A549 (cell line): Measurements from ENCODE around the gene BBX. TPM values are rescaled to one million over a fixed set of nuclear protein-coding genes. Genes with fewer than 3 reads are reported as not detected.

Source experiments
- ATAC-seq, 2 experiments: fragments of 200-7000 bp in 1 of 2; fragments of >200 bp in 1 of 2; cut with Nextera tagmentation in 1 of 2; cut with Tn5 transposase in 1 of 2; 3 replicates each; pipeline versions ENCODE4 v1.8.0 to v1.9.1; 2018 to 2020; ENCODE audit warnings: mild to moderate bottlenecking in 1 of 2, moderate library complexity in 1 of 2
- CTCF ChIA-PET: fragments of 300-600 bp; sonication (Branson Sonifier 250); formaldehyde crosslinking; extraction: SDS; loops from one replicate; lab custom pipeline; 2021; ENCODE audit warnings: antibody characterized with exemption, inconsistent platforms; lab: Yijun Ruan, JAX
- POLR2A ChIA-PET: fragments of 350-600 bp; formaldehyde crosslinking; extraction: SDS; loops from one replicate; lab custom pipeline; 2021; ENCODE audit warnings: antibody characterized with exemption, inconsistent platforms; lab: Yijun Ruan, JAX
- DNase-seq, 2 experiments: peaks; one replicate each; pipeline versions ENCODE4 v3.0.0 to v3.0.0-alpha.2; 2011 to 2016; ENCODE audit warnings: low read depth in 1 of 2, low spot score in 1 of 2
- FAIRE-seq: peaks from 2 replicates; lab custom pipeline; 2011; peaks lifted over from hg19 to GRCh38; lab: Jason Lieb, UNC
- H3K27ac ChIP-seq, 2 experiments: fragments of >200 bp; sonication (Bioruptor Twin); formaldehyde crosslinking; 3 replicates each; pipeline ENCODE4 v1.5.1; 2016 to 2017
- H3K4me1 ChIP-seq: fragments of >200 bp; sonication (Bioruptor Twin); formaldehyde crosslinking; 3 replicates; pipeline ENCODE4 v1.6.1; 2016
- H3K4me2 ChIP-seq: fragments of >200 bp; sonication (Bioruptor Twin); formaldehyde crosslinking; 3 replicates; pipeline ENCODE4 v1.6.1; 2016
- H3K4me3 ChIP-seq: fragments of >200 bp; sonication (Bioruptor Twin); formaldehyde crosslinking; 3 replicates; pipeline ENCODE4 v1.5.1; 2016
- H3K9me3 ChIP-seq: fragments of >200 bp; sonication (Bioruptor Twin); formaldehyde crosslinking; 3 replicates; pipeline ENCODE4 v1.6.1; 2016
- CBX2 ChIP-seq: fragments of 200-600 bp; sonication (generic); IDR thresholded peaks from 2 replicates; pipeline ENCODE4 v1.6.1; 2016; ENCODE audit warnings: low read depth, mild to moderate bottlenecking, borderline replicate concordance
- CHD4 ChIP-seq: fragments of 200-600 bp; sonication (generic); IDR thresholded peaks from 2 replicates; pipeline ENCODE4 v1.6.1; 2016; ENCODE audit warnings: antibody characterized with exemption, mild to moderate bottlenecking, borderline replicate concordance
- EHF ChIP-seq: fragments of 250-450 bp; sonication (Bioruptor Pico); IDR thresholded peaks from 2 replicates; pipeline ENCODE4 v1.5.0; 2020; ENCODE audit warnings: mild to moderate bottlenecking
- EHMT2 ChIP-seq: fragments of 200-600 bp; sonication (generic); IDR thresholded peaks from 2 replicates; pipeline ENCODE4 v1.6.1; 2016; ENCODE audit warnings: antibody characterized with exemption, low read depth, mild to moderate bottlenecking, moderate library complexity
- ESRRA ChIP-seq: fragments of 150-350 bp; IDR thresholded peaks from 2 replicates; pipeline ENCODE4 v1.6.1; 2014; ENCODE audit warnings: mild to moderate bottlenecking, low read length, borderline replicate concordance
- FOXS1 ChIP-seq: fragments of 250-450 bp; sonication (Bioruptor Pico); IDR thresholded peaks from 2 replicates; pipeline ENCODE4 v1.5.0; 2020; ENCODE audit warnings: mild to moderate bottlenecking, moderate library complexity
- KDM1A ChIP-seq: fragments of 200-600 bp; sonication (generic); IDR thresholded peaks from 2 replicates; pipeline ENCODE4 v1.6.1; 2016; ENCODE audit warnings: low read depth, mild to moderate bottlenecking
- MAFK ChIP-seq: fragments of 450-650 bp; IDR thresholded peaks from 2 replicates; pipeline ENCODE4 v1.6.1; 2014; ENCODE audit not compliant: partially characterized antibody
- SMC3 ChIP-seq: fragments of >200 bp; sonication (Bioruptor Twin); formaldehyde crosslinking; IDR thresholded peaks from 3 replicates; pipeline ENCODE4 v1.6.1; 2018; ENCODE audit warnings: inconsistent platforms
- ZC3H11A ChIP-seq: fragments of 450-650 bp; IDR thresholded peaks from 2 replicates; pipeline ENCODE4 v1.6.1; 2014; ENCODE audit warnings: antibody characterized with exemption, mild to moderate bottlenecking
- ZFP36 ChIP-seq: fragments of 450-650 bp; IDR thresholded peaks from 2 replicates; pipeline ENCODE4 v1.6.1; 2014; ENCODE audit warnings: borderline replicate concordance; ENCODE audit not compliant: partially characterized antibody
- WGBS: methylation state at CpG from one replicate; pipeline ENCODE4 v1.1.6; 2017; ENCODE audit errors: missing lambda C conversion rate; 5-methylcytosine and 5-hydroxymethylcytosine counted together
- polyA plus RNA-seq, 4 experiments: library from polyadenylated mRNA; depleted of rRNA in 3 of 4; stranded (reverse); fragments of >200 nt; fragmentation: RNase III in 1 of 4; extraction: RNeasy Plus Mini Kit Qiagen cat#74134 plus additional on column Dnase treatment in 1 of 4; gene quantifications; 2 replicates in 3 of 4; 3 replicates in 1 of 4; pipeline ENCODE4 v1.2.3, GENCODE V29; 2011 to 2017
- TF ChIP-seq, protein P1 (sequence below): fragments of >200 bp; sonication (Bioruptor Twin); formaldehyde crosslinking; IDR thresholded peaks from 3 replicates; pipeline ENCODE4 v1.5.1; 2016
- TF ChIP-seq, protein P2 (sequence below): fragments of 450-650 bp; IDR thresholded peaks from 2 replicates; pipeline ENCODE4 v1.6.1; 2014; ENCODE audit warnings: antibody characterized with exemption
- TF ChIP-seq, protein P3 (sequence below): IDR thresholded peaks from 2 replicates; pipeline ENCODE4 v1.6.1; 2012
- TF ChIP-seq, protein P4 (sequence below): IDR thresholded peaks from 2 replicates; pipeline ENCODE4 v1.6.1; 2012

BBX gene
- polyA plus RNA-seq, 2 of the 4 experiments (the other 2 are of a cell fraction): 16.7 to 62.8 TPM

DNA sequence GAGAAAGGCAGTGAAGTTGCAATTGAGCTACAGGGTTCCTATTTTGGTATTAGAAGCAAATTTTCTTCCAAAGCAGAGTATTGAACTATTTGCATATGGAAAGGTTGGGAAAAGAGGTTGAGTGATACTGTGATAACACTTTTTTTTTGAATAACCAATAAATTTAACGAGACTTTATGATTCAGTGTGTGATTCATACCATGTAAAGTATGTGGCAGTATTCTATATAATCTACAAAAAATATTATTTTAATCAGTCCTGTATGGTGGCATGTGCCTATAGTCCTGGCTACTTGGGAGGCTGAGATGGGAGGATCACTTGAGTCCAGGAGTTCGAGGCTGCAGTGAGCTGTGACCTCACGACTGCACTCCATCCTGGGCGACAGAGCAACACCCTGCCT, 206.9 kb downstream of the BBX start (continued):
- no peak for TF ChIP-seq FOXS1
- TF ChIP-seq, protein P1, sequence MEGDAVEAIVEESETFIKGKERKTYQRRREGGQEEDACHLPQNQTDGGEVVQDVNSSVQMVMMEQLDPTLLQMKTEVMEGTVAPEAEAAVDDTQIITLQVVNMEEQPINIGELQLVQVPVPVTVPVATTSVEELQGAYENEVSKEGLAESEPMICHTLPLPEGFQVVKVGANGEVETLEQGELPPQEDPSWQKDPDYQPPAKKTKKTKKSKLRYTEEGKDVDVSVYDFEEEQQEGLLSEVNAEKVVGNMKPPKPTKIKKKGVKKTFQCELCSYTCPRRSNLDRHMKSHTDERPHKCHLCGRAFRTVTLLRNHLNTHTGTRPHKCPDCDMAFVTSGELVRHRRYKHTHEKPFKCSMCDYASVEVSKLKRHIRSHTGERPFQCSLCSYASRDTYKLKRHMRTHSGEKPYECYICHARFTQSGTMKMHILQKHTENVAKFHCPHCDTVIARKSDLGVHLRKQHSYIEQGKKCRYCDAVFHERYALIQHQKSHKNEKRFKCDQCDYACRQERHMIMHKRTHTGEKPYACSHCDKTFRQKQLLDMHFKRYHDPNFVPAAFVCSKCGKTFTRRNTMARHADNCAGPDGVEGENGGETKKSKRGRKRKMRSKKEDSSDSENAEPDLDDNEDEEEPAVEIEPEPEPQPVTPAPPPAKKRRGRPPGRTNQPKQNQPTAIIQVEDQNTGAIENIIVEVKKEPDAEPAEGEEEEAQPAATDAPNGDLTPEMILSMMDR: no peak
- TF ChIP-seq, protein P2, sequence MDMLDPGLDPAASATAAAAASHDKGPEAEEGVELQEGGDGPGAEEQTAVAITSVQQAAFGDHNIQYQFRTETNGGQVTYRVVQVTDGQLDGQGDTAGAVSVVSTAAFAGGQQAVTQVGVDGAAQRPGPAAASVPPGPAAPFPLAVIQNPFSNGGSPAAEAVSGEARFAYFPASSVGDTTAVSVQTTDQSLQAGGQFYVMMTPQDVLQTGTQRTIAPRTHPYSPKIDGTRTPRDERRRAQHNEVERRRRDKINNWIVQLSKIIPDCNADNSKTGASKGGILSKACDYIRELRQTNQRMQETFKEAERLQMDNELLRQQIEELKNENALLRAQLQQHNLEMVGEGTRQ: no peak
- TF ChIP-seq KDM1A: no peak
- no peak for TF ChIP-seq SMC3

DNA sequence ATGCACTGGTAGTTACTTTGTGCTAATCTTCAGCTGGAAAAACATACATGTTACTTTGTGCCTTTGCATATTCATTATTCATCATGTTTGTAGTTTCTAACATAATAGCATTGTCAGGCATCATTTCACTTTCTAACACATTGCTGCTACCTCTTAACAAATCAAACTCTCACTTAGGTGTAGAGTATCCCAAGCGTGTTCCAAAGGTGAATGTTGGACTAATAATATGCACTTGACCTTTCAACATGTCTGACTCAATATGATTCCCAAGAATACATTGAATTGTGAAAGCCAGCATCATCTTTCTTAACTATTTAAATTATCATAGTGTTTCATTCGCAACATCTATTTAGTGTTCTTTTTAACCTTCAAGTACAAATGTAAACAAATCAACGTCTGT, 211.6 kb downstream of the BBX start:
- CTCF ChIA-PET: no interaction called here
- POLR2A ChIA-PET: no interaction called here
- Histone ChIP-seq H3K27ac (no peak overlapping the region), H3K9me3 (no peaks in the 10 kb centered on the region), H3K4me3 (no peak overlapping the region), H3K4me2 (no peak overlapping the region), H3K4me1 (no peaks in the 10 kb centered on the region)
- ATAC-seq (no peak), DNase-seq (no peak), FAIRE-seq (no peak)
- WGBS: 79% methylated on average over 3 of the region's 3 CpGs
- TF ChIP-seq EHMT2 (no peak), CBX2 (no peak)
- TF ChIP-seq, protein P3, sequence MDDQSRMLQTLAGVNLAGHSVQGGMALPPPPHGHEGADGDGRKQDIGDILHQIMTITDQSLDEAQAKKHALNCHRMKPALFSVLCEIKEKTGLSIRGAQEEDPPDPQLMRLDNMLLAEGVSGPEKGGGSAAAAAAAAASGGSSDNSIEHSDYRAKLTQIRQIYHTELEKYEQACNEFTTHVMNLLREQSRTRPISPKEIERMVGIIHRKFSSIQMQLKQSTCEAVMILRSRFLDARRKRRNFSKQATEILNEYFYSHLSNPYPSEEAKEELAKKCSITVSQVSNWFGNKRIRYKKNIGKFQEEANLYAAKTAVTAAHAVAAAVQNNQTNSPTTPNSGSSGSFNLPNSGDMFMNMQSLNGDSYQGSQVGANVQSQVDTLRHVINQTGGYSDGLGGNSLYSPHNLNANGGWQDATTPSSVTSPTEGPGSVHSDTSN: no peak

DNA sequence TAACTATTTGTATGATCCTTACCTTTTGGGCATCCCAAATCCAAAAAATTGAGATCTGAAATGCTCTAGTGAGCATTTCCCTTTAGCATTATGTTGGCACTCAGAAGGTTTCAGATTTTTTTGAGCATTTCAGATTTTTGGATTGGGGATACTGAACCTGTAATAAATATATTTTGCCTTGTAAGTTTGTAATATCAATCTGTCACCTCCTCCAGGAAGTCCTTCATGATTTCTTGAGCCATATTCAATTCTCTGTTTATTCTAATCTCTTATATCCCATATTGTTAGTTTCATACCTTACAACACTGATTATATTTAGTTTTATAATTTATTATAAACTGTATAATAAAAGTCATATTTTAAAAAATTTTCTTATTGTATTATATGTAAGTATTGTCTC, 215.2 kb downstream of the BBX start:
- H3K4me2 ChIP-seq: no peak overlapping the region
- ChIA-PET POLR2A (interaction anchor here (0.6 kb wide), 1 partner anchor 508 kb away, joined by 3 read pairs; no protein-coding TSS in a partner anchor), CTCF (interaction anchor here (0.6 to 5.8 kb wide), 3 partner anchors 15 to 161 kb away, joined by 3 to 47 read pairs (median 5); no protein-coding TSS in a partner anchor)
- DNase-seq: no peak
- H3K9me3 ChIP-seq: no peaks in the 10 kb centered on the region
- H3K4me3 ChIP-seq: no peak overlapping the region
- TF ChIP-seq EHF (CRISPR knock-in tag) (no peak), ZFP36 (peak; percentile 86), CHD4 (no peak)
- TF ChIP-seq, protein P4, sequence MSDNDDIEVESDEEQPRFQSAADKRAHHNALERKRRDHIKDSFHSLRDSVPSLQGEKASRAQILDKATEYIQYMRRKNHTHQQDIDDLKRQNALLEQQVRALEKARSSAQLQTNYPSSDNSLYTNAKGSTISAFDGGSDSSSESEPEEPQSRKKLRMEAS: no peak
- no peak for FAIRE-seq
- no peaks in the 10 kb centered on the region for H3K4me1 ChIP-seq
- no peak for ATAC-seq
- H3K27ac ChIP-seq: no peak overlapping the region

DNA sequence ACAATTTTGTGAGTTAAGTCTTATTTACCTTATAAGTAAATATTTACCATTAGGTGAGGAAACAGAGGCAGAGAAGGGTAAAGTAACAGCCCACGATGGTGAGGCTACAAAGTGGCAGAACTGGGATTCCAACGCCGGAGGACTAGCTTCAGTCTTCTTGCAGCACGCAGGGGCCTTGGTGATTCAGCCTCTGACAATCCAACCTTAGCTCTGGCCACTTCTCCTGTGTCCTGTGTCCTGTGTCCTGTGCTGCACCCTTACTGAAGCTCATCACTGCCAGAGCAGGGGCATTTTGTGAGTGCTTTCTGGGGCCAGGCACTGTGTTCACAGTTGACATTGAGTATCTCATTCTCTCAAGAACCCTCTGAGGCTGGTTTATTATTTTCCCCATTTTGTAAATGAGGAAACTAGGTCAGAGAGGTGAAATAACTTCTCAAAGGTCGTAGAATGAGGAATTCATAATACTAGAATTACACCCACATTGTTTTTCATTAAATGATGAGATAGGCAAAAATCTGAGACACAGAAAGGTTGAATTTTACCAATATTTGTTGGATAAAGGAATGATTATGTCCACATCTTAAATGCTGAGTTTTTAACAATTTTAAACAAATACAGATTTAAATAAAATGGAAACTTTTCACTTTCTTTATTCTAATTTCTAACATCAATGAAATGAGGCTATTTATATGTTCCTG, 215.9 kb downstream of the BBX start:
- Histone ChIP-seq H3K4me2 (no peak overlapping the region), H3K27ac (no peak overlapping the region)
- FAIRE-seq: no peak
- POLR2A ChIA-PET: no interaction called here
- peak; percentile 59 for TF ChIP-seq MAFK
- TF ChIP-seq ZC3H11A: no peak
- no peak for TF ChIP-seq EHMT2
- TF ChIP-seq ESRRA: no peak
- TF ChIP-seq, all 56 proteins: peak for 1
- 85% methylated on average over 5 of the region's 5 CpGs for WGBS
- no peak for ATAC-seq
- Histone ChIP-seq H3K9me3 (no peaks in the 10 kb centered on the region), H3K4me3 (no peak overlapping the region), H3K4me1 (no peaks in the 10 kb centered on the region)
- DNase-seq: no peak
- CTCF ChIA-PET: interaction anchor here (0.6 to 5.8 kb wide), 4 partner anchors 14 to 162 kb away, joined by 3 to 47 read pairs (median 6); no protein-coding TSS in a partner anchor
